Testis (tissue), 2 donors: ENCODE results near the gene MEIKIN.

ENCODE experiments used
- CTCF ChIP-seq, 3 experiments: fragments of 450-650 bp in 2 of 3; fragments of 200-600 bp in 1 of 3; sonication (generic) in 1 of 3; IDR thresholded peaks; one replicate each; pipeline ENCODE4 v1.5.1; 2016 to 2019; ENCODE audit warnings: antibody characterized with exemption in 3 of 3, mild to moderate bottlenecking in 2 of 3, moderate library complexity in 1 of 3
- POLR2A ChIP-seq: fragments of 450-650 bp; IDR thresholded peaks from one replicate; pipeline ENCODE4 v1.6.1; 2017; ENCODE audit warnings: antibody characterized with exemption, mild to moderate bottlenecking, moderate library complexity

GRCh38 chr5:131879705-131880104 lies 65.8 kb downstream of the MEIKIN start:
- TF ChIP-seq CTCF (IDR thresholded peaks at IDR 0.05) (no peak), POLR2A (no peak)
